ENCODE data around the gene DHRSX. TPM values are rescaled to one million over a fixed set of nuclear protein-coding genes. Genes with fewer than 3 reads are reported as not detected.

The DHRSX gene
- total and polyA plus RNA-seq, 2 of the 13 experiments (the other 11 are each of a cell fraction or from before 2014, with no cell fraction given): 15.5 to 24.3 TPM

DNA sequence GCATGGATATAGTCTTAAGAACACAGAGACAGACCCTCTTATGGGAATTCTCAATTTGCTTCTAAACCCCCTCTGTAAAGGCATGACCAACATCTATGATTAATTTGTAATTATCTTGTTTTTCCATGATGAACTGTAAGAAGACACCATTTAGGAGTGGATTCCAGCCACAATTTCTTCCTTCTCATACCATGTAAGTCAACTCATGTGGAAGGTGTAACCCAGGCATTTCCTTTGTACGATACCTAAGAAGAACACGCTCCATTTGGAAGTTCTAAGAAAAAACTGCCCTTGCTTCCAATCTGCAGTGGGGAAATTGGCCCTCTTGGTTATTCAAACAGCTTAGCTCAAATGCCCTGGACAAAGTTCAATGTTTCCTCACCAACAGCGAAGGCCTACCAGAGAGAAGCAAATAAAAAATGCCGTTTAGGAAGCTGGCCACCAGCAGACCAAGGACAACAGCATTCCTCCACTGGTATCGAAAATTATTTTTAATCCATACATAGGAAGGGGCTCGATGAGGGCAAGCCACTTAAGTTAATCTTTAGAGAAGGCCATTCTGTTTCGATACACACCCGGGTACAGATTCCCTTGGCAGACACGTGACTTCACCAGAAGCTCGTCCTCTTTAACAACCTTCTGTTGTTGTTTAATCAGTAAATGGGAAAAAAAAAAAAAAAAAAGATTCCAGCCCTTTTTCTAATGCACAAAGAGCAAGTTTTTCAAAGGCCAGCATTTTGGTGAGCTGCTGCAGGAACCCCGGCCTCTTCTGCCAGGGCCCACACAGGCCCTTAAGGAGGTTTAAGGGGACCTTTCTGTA lies 2.6 kb downstream of the DHRSX start (continued):
- TF ChIP-seq, protein P1, sequence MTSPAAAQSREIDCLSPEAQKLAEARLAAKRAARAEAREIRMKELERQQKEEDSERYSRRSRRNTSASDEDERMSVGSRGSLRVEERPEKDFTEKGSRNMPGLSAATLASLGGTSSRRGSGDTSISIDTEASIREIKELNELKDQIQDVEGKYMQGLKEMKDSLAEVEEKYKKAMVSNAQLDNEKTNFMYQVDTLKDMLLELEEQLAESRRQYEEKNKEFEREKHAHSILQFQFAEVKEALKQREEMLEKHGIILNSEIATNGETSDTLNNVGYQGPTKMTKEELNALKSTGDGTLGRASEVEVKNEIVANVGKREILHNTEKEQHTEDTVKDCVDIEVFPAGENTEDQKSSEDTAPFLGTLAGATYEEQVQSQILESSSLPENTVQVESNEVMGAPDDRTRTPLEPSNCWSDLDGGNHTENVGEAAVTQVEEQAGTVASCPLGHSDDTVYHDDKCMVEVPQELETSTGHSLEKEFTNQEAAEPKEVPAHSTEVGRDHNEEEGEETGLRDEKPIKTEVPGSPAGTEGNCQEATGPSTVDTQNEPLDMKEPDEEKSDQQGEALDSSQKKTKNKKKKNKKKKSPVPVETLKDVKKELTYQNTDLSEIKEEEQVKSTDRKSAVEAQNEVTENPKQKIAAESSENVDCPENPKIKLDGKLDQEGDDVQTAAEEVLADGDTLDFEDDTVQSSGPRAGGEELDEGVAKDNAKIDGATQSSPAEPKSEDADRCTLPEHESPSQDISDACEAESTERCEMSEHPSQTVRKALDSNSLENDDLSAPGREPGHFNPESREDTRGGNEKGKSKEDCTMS (CRISPR knock-in tag; conservative IDR thresholded peaks at IDR 0.05): no peak
- TF ChIP-seq FOXJ3 (CRISPR knock-in tag; IDR thresholded peaks at IDR 0.05; ENCODE audit: borderline replicate concordance): peak; percentile 11; the same call in 1 of the 2 replicates
- no peak for TF ChIP-seq SATB2 (CRISPR knock-in tag; IDR thresholded peaks at IDR 0.05)
- peak; percentile 96 for TF ChIP-seq HNF4A (CRISPR knock-in tag; IDR thresholded peaks at IDR 0.05)
- no peak for TF ChIP-seq ZNF781 (CRISPR knock-in tag; IDR thresholded peaks at IDR 0.05; ENCODE audit: borderline replicate concordance, not compliant biosample characterization)
- no peak for TF ChIP-seq ZBTB21 (CRISPR knock-in tag; IDR thresholded peaks at IDR 0.05)
- TF ChIP-seq TEF (CRISPR knock-in tag; IDR thresholded peaks at IDR 0.05): no peak
- TF ChIP-seq RNF219 (CRISPR knock-in tag; IDR thresholded peaks at IDR 0.05): no peak
- TF ChIP-seq ZHX1 (CRISPR knock-in tag; IDR thresholded peaks at IDR 0.05; ENCODE audit: low read depth): 0 out of 2 replicates have a peak, but pooled peaks have one; percentile 29
- TF ChIP-seq ZNF282 (IDR thresholded peaks at IDR 0.05; ENCODE audit: partially characterized antibody): no peak
- TF ChIP-seq CBFB (CRISPR knock-in tag; IDR thresholded peaks at IDR 0.05): no peak
- no peak for TF ChIP-seq ZNF24 (IDR thresholded peaks at IDR 0.05)
- TF ChIP-seq XBP1 (CRISPR knock-in tag; IDR thresholded peaks at IDR 0.05): no peak
- TF ChIP-seq HIVEP1 (CRISPR knock-in tag; IDR thresholded peaks at IDR 0.05): no peak
- TF ChIP-seq GATAD2A (CRISPR knock-in tag; IDR thresholded peaks at IDR 0.05): peak; percentile 92
- peak; percentile 59; the same call in 1 of the 2 replicates for TF ChIP-seq ZSCAN9 (CRISPR knock-in tag; IDR thresholded peaks at IDR 0.05; ENCODE audit: borderline replicate concordance)
- peak; percentile 74 for TF ChIP-seq NCOA2 (CRISPR knock-in tag; IDR thresholded peaks at IDR 0.05)
- TF ChIP-seq MTF1 (CRISPR knock-in tag; IDR thresholded peaks at IDR 0.05): no peak
- peak; percentile 54; the same call in 1 of the 2 replicates for TF ChIP-seq YEATS2 (CRISPR knock-in tag; IDR thresholded peaks at IDR 0.05; ENCODE audit: borderline replicate concordance)
- TF ChIP-seq ZNF496 (CRISPR knock-in tag; IDR thresholded peaks at IDR 0.05; ENCODE audit: insufficient replicate concordance): no peak
- TF ChIP-seq CEBPG (CRISPR knock-in tag; IDR thresholded peaks at IDR 0.05): peak; percentile 76
- peak; percentile 85; the same call in 1 of the 2 replicates for TF ChIP-seq KDM4B (CRISPR knock-in tag; IDR thresholded peaks at IDR 0.05)

Data from HepG2 (cell line).